Naive thymus-derived CD4-positive, alpha-beta T cell (primary cell): ENCODE data around the gene TUBA4A. TPM values are rescaled to one million over a fixed set of nuclear protein-coding genes. Genes with fewer than 3 reads are reported as not detected.

Experiments used
- ATAC-seq: fragments of 150-1000 bp; cut with Tn5 transposase; 2 replicates; pipeline ENCODE4 v1.10.0; 2021; ENCODE audit warnings: mild to moderate bottlenecking, moderate library complexity
- CTCF ChIA-PET: fragments of 350-600 bp; sonication (Branson Sonifier 250); formaldehyde crosslinking; loops from one replicate; lab custom pipeline; 2021; ENCODE audit warnings: antibody characterized with exemption; lab: Charles Lee
- POLR2A ChIA-PET: fragments of 350-600 bp; sonication (Branson Sonifier 250); formaldehyde crosslinking; loops from one replicate; lab custom pipeline; 2021; ENCODE audit warnings: antibody characterized with exemption, inconsistent platforms; lab: Charles Lee
- DNase-seq, 9 donors: peaks; one replicate each; pipeline versions ENCODE4 v3.0.0 to v3.0.0-alpha.2; 2020 to 2022; ENCODE audit warnings: mixed read lengths in 1 of 9
- H3K27ac ChIP-seq: one replicate; pipeline ENCODE4 v1.7.0; 2013; ENCODE audit warnings: mild to moderate bottlenecking, low read depth, low read length, moderate library complexity
- H3K27me3 ChIP-seq, 2 donors: one replicate each; pipeline ENCODE4 v1.7.0; 2013; ENCODE audit warnings: low read length in 2 of 2, mild to moderate bottlenecking in 2 of 2, moderate library complexity in 2 of 2; ENCODE audit not compliant: control insufficient read depth in 2 of 2, insufficient read depth in 2 of 2
- H3K36me3 ChIP-seq, 3 experiments: 1 replicate in 2 of 3; 2 replicates in 1 of 3; pipeline ENCODE4 v1.7.0; 2013; ENCODE audit warnings: low read length in 3 of 3, mild to moderate bottlenecking in 3 of 3, moderate library complexity in 1 of 3; ENCODE audit not compliant: insufficient read depth in 3 of 3, control insufficient read depth in 2 of 3
- H3K4me1 ChIP-seq, 2 donors: one replicate each; pipeline ENCODE4 v1.7.0; 2013; ENCODE audit warnings: low read length in 2 of 2, mild to moderate bottlenecking in 2 of 2, moderate library complexity in 1 of 2; ENCODE audit not compliant: control insufficient read depth in 2 of 2, insufficient read depth in 2 of 2
- H3K4me3 ChIP-seq: 2 replicates; pipeline ENCODE4 v1.7.0; 2013; ENCODE audit warnings: mild to moderate bottlenecking, low read length
- H3K9me3 ChIP-seq, 3 experiments: 1 replicate in 2 of 3; 2 replicates in 1 of 3; pipeline ENCODE4 v1.7.0; 2013; ENCODE audit warnings: low read length in 3 of 3; ENCODE audit not compliant: control insufficient read depth in 2 of 3
- H3K27ac Mint-ChIP-seq, 9 donors: one replicate each; pipeline ENCODE4 v1.8.0; 2020 to 2022; ENCODE audit warnings: mixed read lengths in 9 of 9, mild to moderate bottlenecking in 8 of 9, moderate library complexity in 5 of 9, inconsistent platforms in 2 of 9
- H3K27me3 Mint-ChIP-seq, 5 donors: one replicate each; pipeline ENCODE4 v1.8.0; 2021 to 2022; ENCODE audit warnings: mixed read lengths in 5 of 5, mild to moderate bottlenecking in 1 of 5
- H3K36me3 Mint-ChIP-seq, 5 donors: one replicate each; pipeline ENCODE4 v1.8.0; 2020 to 2022; ENCODE audit warnings: mixed read lengths in 5 of 5, mild to moderate bottlenecking in 3 of 5, inconsistent platforms in 1 of 5
- H3K4me1 Mint-ChIP-seq, 7 donors: one replicate each; pipeline ENCODE4 v1.8.0; 2020 to 2022; ENCODE audit warnings: mixed read lengths in 7 of 7, mild to moderate bottlenecking in 3 of 7, inconsistent platforms in 1 of 7
- H3K4me3 Mint-ChIP-seq, 10 donors: one replicate each; pipeline ENCODE4 v1.8.0; 2020 to 2022; ENCODE audit warnings: mild to moderate bottlenecking in 10 of 10, mixed read lengths in 10 of 10, moderate library complexity in 6 of 10, inconsistent platforms in 2 of 10
- H3K9me3 Mint-ChIP-seq, 11 donors: one replicate each; pipeline ENCODE4 v1.8.0; 2020 to 2022; ENCODE audit warnings: mixed read lengths in 11 of 11, mild to moderate bottlenecking in 4 of 11, inconsistent platforms in 1 of 11, moderate library complexity in 1 of 11
- intact Hi-C, 2 donors: fragments of 100-400 bp; cut with micrococcal nuclease; formaldehyde crosslinking; loops; one replicate each; pipeline ENCODE4 v1.15.1; 2023
- polyA plus RNA-seq, 2 donors: library from polyadenylated mRNA; unstranded; fragments of 300-500 nt; fragmentation: Illumina TruSeq; gene quantifications; one replicate each; pipeline ENCODE4 v1.2.3, GENCODE V29; 2021
- total RNA-seq, 6 experiments: library from RNA in 5 of 6; stranded (reverse) in 5 of 6; gene quantifications; 1 replicate in 5 of 6; 2 replicates in 1 of 6; pipeline ENCODE4 v1.2.3 and lab custom pipeline; 2021 to 2026

Gene TUBA4A
- total and polyA plus RNA-seq, 7 experiments from 2014 or later = 82.9 to 336 (median 183) TPM

DNA sequence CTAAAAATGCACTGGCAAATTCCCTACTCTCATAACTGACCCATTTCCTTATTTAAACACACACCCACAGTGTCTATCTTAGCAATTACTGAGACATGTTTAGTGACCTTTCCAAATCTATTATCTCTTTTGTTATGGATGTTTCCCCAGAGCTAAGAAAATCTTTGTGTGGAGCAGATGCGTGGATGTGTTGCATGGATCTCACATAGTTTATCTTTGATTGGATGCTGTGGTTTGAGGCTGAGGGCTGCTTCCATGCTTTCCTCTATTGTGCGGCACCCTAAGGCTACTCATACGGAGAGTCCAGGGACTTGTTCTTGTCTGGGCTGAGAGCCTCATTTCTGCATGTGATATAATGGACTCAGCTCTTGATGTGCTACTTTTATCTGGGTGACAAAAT is 19.4 kb downstream of the TUBA4A start:
- Mint-ChIP-seq H3K27me3 (no peaks in the 10 kb centered on the region), H3K9me3 (peaks cover 0 to 3% (median 0%) of the 10 kb centered on the region in 11 donors), H3K36me3 (peaks cover 27 to 61% (median 43%) of the 10 kb centered on the region in 5 donors), H3K4me3 (peak overlapping the region in 2 of 10 donors; percentile 22 to 32), H3K27ac (peak overlapping the region in 4 of 9 donors; percentile 25 to 74 (median 48)), H3K4me1 (peaks cover 16 to 59% (median 49%) of the 10 kb centered on the region in 7 donors)
- POLR2A ChIA-PET = interaction anchor here (0.8 to 21.0 kb wide), 3 partner anchors 15 to 75 kb away, joined by 3 to 575 read pairs (median 4); partner anchors contain the start of genes CNPPD1, GLB1L, STK16 and TUBA4A
- Histone ChIP-seq H3K27me3 (no peaks in the 10 kb centered on the region), H3K27ac (no peak overlapping the region), H3K4me3 (no peak overlapping the region), H3K9me3 (no peaks in the 10 kb centered on the region), H3K36me3 (peaks cover 21 to 72% (median 40%) of the 10 kb centered on the region in 3 experiments), H3K4me1 (peaks cover 6 to 8% of the 10 kb centered on the region in 2 donors)
- CTCF ChIA-PET = interaction anchor here (0.6 to 1.2 kb wide), 2 partner anchors 22 to 61 kb away, joined by 3 to 4 read pairs; no protein-coding TSS in a partner anchor
- no peak for ATAC-seq
- intact Hi-C loops = no loop called here
- DNase-seq = no peak

DNA sequence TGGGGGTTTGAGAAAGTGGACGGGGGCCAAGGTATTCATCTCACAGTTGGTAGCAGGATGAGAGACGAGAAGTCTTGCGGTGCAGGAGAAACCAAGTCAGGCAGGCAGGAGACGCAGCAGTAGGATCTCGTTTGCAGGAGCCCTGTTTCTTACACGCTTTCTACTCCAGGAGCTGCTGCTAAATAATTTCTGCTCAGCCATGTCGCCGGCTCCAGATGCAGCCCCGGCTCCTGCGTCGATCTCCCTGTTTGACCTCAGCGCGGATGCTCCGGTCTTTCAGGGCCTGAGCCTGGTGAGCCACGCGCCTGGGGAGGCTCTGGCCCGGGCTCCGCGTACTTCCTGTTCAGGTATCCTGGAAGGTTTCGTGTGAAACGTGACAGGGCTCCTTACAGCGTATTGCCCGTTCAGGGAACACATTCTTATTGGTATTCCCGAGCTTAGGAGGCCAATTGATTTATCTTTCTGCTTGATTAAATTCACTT is 23.6 kb downstream of the TUBA4A start:
- POLR2A ChIA-PET = interaction anchor here (0.7 to 21.0 kb wide), 18 partner anchors 9 to 158 kb away, joined by 3 to 575 read pairs (median 7); partner anchors contain the start of genes ABCB6, CNPPD1, DNAJB2 and GLB1L
- Histone ChIP-seq H3K9me3 (no peaks in the 10 kb centered on the region), H3K4me1 (peaks cover 17 to 22% of the 10 kb centered on the region in 2 donors), H3K27me3 (no peaks in the 10 kb centered on the region), H3K36me3 (peaks cover 20 to 58% (median 28%) of the 10 kb centered on the region in 3 experiments), H3K4me3 (peak overlapping the region; percentile 80), H3K27ac (peak overlapping the region; percentile 90)
- H3K4me1 Mint-ChIP-seq = peaks cover 34 to 84% (median 71%) of the 10 kb centered on the region in 7 donors
- H3K36me3 Mint-ChIP-seq = peaks cover 22 to 42% (median 35%) of the 10 kb centered on the region in 5 donors
- peaks cover 0 to 5% (median 0%) of the 10 kb centered on the region in 11 donors for H3K9me3 Mint-ChIP-seq
- no peak for ATAC-seq
- H3K27ac Mint-ChIP-seq = peak overlapping the region; percentile 96 to 100 (median 96)
- no peaks in the 10 kb centered on the region for H3K27me3 Mint-ChIP-seq
- CTCF ChIA-PET = interaction anchor here (0.7 to 3.3 kb wide), 8 partner anchors 9 to 71 kb away, joined by 3 to 14 read pairs (median 4); partner anchors contain the start of genes GLB1L, STK16 and TUBA4A
- H3K4me3 Mint-ChIP-seq = peak overlapping the region; percentile 94 to 100 (median 98)
- DNase-seq = peak in 2 of 9 donors; percentile 44 to 58
- intact Hi-C loops = no loop called here

DNA sequence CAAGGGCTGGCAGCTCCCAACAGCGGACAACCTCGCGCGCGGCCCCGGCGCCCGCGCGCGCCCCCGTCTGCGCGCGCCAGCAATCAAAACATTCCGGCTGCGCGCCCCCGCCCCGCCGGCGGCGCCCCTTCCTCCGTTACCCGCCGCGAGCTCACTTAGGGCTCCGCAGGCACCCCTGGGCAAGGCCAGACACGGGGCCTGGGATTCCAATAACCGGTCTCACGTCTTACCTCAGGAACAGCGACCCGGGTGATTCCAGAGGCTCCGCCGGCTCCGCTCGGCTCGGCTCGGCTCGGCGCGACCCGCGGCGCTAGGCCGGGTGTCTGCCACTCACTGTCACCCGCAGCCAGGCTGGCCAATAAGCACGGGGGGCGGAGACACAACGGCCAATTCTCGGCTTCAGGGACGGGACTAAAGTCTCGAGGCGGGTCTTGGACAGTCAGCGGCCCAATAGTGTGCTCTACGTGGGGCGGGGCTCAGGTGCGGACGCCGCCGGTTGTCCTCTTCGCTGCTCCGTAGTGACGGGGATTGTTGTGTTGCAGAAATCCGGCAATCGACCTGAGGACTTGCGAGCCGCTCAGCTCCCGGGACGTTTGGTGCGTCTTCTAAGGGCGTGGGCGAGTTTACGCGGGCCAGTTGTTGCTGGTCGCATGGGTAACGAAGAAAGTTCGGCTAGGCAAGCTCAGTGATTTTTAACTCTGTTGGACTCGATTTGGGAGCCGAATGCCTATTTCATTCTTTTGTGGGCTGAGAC is 24.2 kb downstream of the TUBA4A start, which contains the start of the genes ANKZF1 and ATG9A:
ANKZF1 (plus strand) TSS at position 502 of the 754 bp plus-strand sequence. CDS start 452 bp downstream, outside the sequence.
ATG9A (minus strand) TSS at position 332 of the 754 bp plus-strand sequence. CDS start 1,612 bp downstream, outside the sequence.
- peak within 1 kb of the TSS; percentile 80 for H3K4me3 ChIP-seq
- POLR2A ChIA-PET = interaction anchor here (0.6 to 21.0 kb wide), 23 partner anchors 10 to 826 kb away, joined by 3 to 575 read pairs (median 4); partner anchors contain the start of genes ABCB6, CNPPD1, DNAJB2 and DNPEP
- peak within 1 kb of the TSS; percentile 96 to 100 (median 96) for H3K27ac Mint-ChIP-seq
- H3K27ac ChIP-seq = peak within 1 kb of the TSS; percentile 90
- DNase-seq = peak; percentile 92 to 99 (median 99)
- intact Hi-C loops = loop anchor here (1.0 to 5.0 kb wide), 14 partner anchors 10 to 661 kb away; partner anchors contain the start of genes DNAJB2 (in 2 of the 2), GLB1L (in 2 of the 2), NHEJ1 (in 2 of the 2) and STK16 (in 2 of the 2)
- H3K36me3 ChIP-seq = peaks cover 26 to 58% (median 27%) of the 10 kb centered on the region in 3 experiments
- ATAC-seq = peak; percentile 98
- peak within 1 kb of the TSS; percentile 94 to 100 (median 98) for H3K4me3 Mint-ChIP-seq
- H3K4me1 Mint-ChIP-seq = peaks cover 33 to 83% (median 69%) of the 10 kb centered on the region in 7 donors
- H3K9me3 Mint-ChIP-seq = peaks cover 0 to 4% (median 0%) of the 10 kb centered on the region in 11 donors
- CTCF ChIA-PET = interaction anchor here (0.7 to 3.3 kb wide), 9 partner anchors 10 to 70 kb away, joined by 3 to 14 read pairs (median 4); partner anchors contain the start of genes GLB1L, STK16 and TUBA4A
- no peaks in the 10 kb centered on the region for H3K9me3 ChIP-seq
- H3K36me3 Mint-ChIP-seq = peaks cover 20 to 43% (median 37%) of the 10 kb centered on the region in 5 donors
- H3K27me3 Mint-ChIP-seq = no peaks in the 10 kb centered on the region
- peaks cover 17 to 22% of the 10 kb centered on the region in 2 donors for H3K4me1 ChIP-seq
- H3K27me3 ChIP-seq = no peaks in the 10 kb centered on the region

DNA sequence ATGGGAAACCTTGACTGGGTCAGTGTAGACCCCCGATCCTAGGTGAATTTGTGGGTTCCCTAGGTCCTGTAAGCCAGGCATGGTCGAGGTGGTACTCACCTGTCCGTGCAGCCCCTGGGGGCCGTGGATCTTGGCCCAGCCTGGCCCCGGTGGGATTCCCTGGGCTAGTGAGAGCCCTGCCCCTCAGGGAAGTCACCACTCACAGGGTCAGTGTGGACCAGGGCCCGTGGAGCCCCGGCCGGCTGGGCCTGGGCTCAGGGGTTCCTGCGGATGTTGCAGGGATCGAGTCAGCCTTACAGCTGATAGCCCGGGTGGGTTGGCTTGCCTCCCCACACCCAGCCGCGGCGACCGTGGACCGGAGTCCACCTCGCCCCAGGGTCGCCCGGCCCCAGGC is 24.8 kb downstream of the TUBA4A start:
- Histone ChIP-seq H3K9me3 (no peaks in the 10 kb centered on the region), H3K27me3 (no peaks in the 10 kb centered on the region), H3K27ac (peak overlapping the region; percentile 90), H3K36me3 (peaks cover 25 to 58% (median 28%) of the 10 kb centered on the region in 3 experiments), H3K4me3 (peak overlapping the region; percentile 80), H3K4me1 (peaks cover 17 to 22% of the 10 kb centered on the region in 2 donors)
- Mint-ChIP-seq H3K4me1 (peaks cover 27 to 77% (median 63%) of the 10 kb centered on the region in 7 donors), H3K27me3 (no peaks in the 10 kb centered on the region), H3K27ac (peak overlapping the region; percentile 21 to 99 (median 86)), H3K36me3 (peaks cover 16 to 43% (median 34%) of the 10 kb centered on the region in 5 donors), H3K4me3 (peak overlapping the region; percentile 79 to 100 (median 98)), H3K9me3 (peaks cover 0 to 4% (median 0%) of the 10 kb centered on the region in 11 donors)
- peak in 1 of 9 donors; percentile 19 for DNase-seq
- POLR2A ChIA-PET = interaction anchor here (0.7 to 21.0 kb wide), 18 partner anchors 9 to 159 kb away, joined by 3 to 575 read pairs (median 7); partner anchors contain the start of genes ABCB6, CNPPD1, DNAJB2 and DNPEP
- CTCF ChIA-PET = interaction anchor here (1.0 to 3.3 kb wide), 5 partner anchors 18 to 64 kb away, joined by 3 to 14 read pairs (median 3); partner anchors contain the start of gene TUBA4A
- intact Hi-C loops = loop anchor here (1.0 to 5.0 kb wide), 14 partner anchors 10 to 661 kb away; partner anchors contain the start of genes DNAJB2 (in 2 of the 2), GLB1L (in 2 of the 2), NHEJ1 (in 2 of the 2) and STK16 (in 2 of the 2)
- no peak for ATAC-seq

DNA sequence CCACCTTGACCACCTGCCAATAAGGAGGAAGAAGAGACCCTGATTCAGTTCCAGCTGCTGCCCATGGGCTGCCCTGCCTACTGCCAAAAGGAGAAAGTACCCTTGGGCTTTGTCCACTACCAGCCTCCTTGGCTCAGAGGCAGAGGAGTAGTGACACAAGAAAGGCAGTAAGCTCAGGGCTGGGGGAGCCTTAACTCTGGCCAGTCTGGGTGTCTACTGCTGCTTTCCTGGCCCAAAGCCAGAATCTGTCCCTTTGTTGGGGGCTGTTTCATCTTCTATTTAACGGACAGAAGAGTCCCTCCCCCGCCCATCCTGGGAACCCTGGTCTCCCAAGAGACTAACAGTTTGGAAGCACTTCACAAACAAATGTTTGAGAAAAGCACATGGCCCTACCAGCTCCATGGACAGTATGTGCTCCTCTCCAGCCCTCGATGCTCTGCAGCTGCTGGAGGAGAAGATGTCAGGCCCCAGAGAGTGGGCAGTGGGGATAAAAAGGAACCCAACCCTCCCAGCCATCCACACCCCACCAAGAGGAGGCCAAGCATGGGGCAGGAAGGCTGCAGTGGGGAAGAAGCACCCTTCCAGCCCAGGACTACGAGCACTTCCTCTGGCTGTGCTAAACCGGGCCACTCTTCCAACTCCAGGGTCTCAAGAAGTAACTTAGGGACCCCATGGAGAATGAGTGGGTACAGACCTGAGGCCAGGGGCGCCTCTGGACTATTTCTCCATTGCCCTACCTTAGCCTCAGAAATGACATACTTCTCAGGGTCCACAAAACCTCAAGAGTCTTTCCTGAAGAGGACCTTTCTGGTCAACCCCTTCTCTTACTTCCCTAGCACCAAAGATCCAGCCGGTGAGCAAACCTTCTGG is 25.4 kb downstream of the TUBA4A start:
- H3K36me3 Mint-ChIP-seq = peaks cover 9 to 42% (median 37%) of the 10 kb centered on the region in 5 donors
- POLR2A ChIA-PET = interaction anchor here (0.7 to 21.0 kb wide), 21 partner anchors 9 to 167 kb away, joined by 3 to 575 read pairs (median 6); partner anchors contain the start of genes ABCB6, CNPPD1, DNAJB2 and GLB1L
- Histone ChIP-seq H3K36me3 (peaks cover 27 to 58% (median 27%) of the 10 kb centered on the region in 3 experiments), H3K9me3 (no peaks in the 10 kb centered on the region), H3K4me3 (peak overlapping the region; percentile 80), H3K27me3 (no peaks in the 10 kb centered on the region), H3K27ac (peak overlapping the region; percentile 90), H3K4me1 (peaks cover 17 to 22% of the 10 kb centered on the region in 2 donors)
- no peaks in the 10 kb centered on the region for H3K27me3 Mint-ChIP-seq
- peak overlapping the region; percentile 79 to 100 (median 98) for H3K4me3 Mint-ChIP-seq
- no peak for ATAC-seq
- DNase-seq = no peak
- CTCF ChIA-PET = interaction anchor here (0.6 to 3.3 kb wide), 7 partner anchors 11 to 520 kb away, joined by 3 to 14 read pairs (median 3); no protein-coding TSS in a partner anchor
- H3K4me1 Mint-ChIP-seq = peaks cover 23 to 71% (median 57%) of the 10 kb centered on the region in 7 donors
- peaks cover 0 to 4% (median 0%) of the 10 kb centered on the region in 11 donors for H3K9me3 Mint-ChIP-seq
- peak overlapping the region in 8 of 9 donors; percentile 21 to 99 (median 85) for H3K27ac Mint-ChIP-seq
- intact Hi-C loops = loop anchor here in 1 of 2 donors (5.0 kb wide), 1 partner anchor 159 kb away; the partner anchor contains the start of gene DNPEP
